Endothelial cell of umbilical vein (primary cell): ENCODE data around the gene FMN2.

Experiments
- EZH2 ChIP-seq: IDR thresholded peaks from 2 replicates; pipeline ENCODE4 v1.6.1; 2012; ENCODE audit warnings: borderline replicate concordance, low read depth, mild to moderate bottlenecking, moderate library complexity, low read length, inconsistent platforms; ENCODE audit not compliant: severe bottlenecking
- FOS ChIP-seq: IDR thresholded peaks from 2 replicates; pipeline ENCODE4 v1.6.1; 2011; ENCODE audit warnings: mild to moderate bottlenecking, low read length, moderate library complexity, borderline replicate concordance; ENCODE audit not compliant: insufficient read depth
- GATA2 ChIP-seq: IDR thresholded peaks from 2 replicates; pipeline ENCODE4 v1.7.0; 2011; ENCODE audit warnings: low read depth, mild to moderate bottlenecking, moderate library complexity, mixed read lengths, low read length; ENCODE audit not compliant: insufficient read length, insufficient read depth
- JUN ChIP-seq: IDR thresholded peaks from 2 replicates; pipeline ENCODE4 v1.6.1; 2011; ENCODE audit warnings: borderline replicate concordance, low read depth; ENCODE audit not compliant: insufficient read length, insufficient read depth
- MYC ChIP-seq: IDR thresholded peaks from one replicate; pipeline ENCODE4 v1.6.1; 2011; ENCODE audit warnings: mild to moderate bottlenecking, low read depth, low read length
- POLR2A ChIP-seq: IDR thresholded peaks from 2 replicates; pipeline ENCODE4 v1.6.1; 2012; ENCODE audit warnings: low read depth, mild to moderate bottlenecking, control low read depth, low read length
- POLR2AphosphoS5 ChIP-seq: IDR thresholded peaks from 2 replicates; pipeline ENCODE4 v1.6.1; 2012; ENCODE audit warnings: low read depth, mild to moderate bottlenecking, control low read depth, low read length, moderate library complexity; ENCODE audit not compliant: insufficient read depth
- TF ChIP-seq, protein P1 (sequence below), 2 donors: IDR thresholded peaks; 1 replicate in 1 of 2; 2 replicates in 1 of 2; pipeline ENCODE4 v1.5.1; 2011; ENCODE audit warnings: low read length in 2 of 2, mild to moderate bottlenecking in 2 of 2, moderate library complexity in 2 of 2, control low read depth in 1 of 2, inconsistent platforms in 1 of 2, low read depth in 1 of 2; ENCODE audit not compliant: insufficient read depth in 1 of 2; ENCODE audit errors: extremely low read depth in 1 of 2
- TF ChIP-seq, protein P2 (sequence below): IDR thresholded peaks from 2 replicates; pipeline ENCODE4 v1.6.1; 2011; ENCODE audit not compliant: insufficient read depth, insufficient read length

DNA sequence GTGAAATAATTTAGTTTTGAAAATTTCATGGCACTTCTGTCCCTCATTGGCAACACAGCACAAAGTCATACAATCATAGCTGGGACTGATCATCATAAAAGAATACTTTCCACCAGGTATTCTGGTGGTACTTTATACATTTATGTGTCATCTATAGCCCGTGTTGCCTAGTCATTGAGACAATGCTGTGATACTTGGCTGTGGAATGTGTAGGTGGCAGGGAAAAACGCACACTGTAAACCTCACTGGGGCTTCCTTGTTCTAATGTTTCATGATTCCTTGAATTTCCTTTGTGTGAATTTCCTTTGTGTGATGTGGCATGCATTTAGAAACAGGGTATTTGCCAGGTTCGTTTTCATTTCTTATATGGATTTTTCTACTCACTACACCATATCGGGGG, 118.3 kb downstream of the FMN2 start:
- TF ChIP-seq, protein P1, sequence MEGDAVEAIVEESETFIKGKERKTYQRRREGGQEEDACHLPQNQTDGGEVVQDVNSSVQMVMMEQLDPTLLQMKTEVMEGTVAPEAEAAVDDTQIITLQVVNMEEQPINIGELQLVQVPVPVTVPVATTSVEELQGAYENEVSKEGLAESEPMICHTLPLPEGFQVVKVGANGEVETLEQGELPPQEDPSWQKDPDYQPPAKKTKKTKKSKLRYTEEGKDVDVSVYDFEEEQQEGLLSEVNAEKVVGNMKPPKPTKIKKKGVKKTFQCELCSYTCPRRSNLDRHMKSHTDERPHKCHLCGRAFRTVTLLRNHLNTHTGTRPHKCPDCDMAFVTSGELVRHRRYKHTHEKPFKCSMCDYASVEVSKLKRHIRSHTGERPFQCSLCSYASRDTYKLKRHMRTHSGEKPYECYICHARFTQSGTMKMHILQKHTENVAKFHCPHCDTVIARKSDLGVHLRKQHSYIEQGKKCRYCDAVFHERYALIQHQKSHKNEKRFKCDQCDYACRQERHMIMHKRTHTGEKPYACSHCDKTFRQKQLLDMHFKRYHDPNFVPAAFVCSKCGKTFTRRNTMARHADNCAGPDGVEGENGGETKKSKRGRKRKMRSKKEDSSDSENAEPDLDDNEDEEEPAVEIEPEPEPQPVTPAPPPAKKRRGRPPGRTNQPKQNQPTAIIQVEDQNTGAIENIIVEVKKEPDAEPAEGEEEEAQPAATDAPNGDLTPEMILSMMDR (IDR thresholded peaks at IDR 0.05; ENCODE audit: extremely low read depth in 1 of 2, insufficient read depth in 1 of 2, low read depth in 1 of 2, low read length in 2 of 2) = no peak
- TF ChIP-seq MYC = no peak
- no peak for TF ChIP-seq POLR2A
- TF ChIP-seq POLR2AphosphoS5 = no peak
- TF ChIP-seq EZH2 = no peak
- TF ChIP-seq, protein P2, sequence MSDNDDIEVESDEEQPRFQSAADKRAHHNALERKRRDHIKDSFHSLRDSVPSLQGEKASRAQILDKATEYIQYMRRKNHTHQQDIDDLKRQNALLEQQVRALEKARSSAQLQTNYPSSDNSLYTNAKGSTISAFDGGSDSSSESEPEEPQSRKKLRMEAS = no peak
- no peak for TF ChIP-seq FOS
- no peak for TF ChIP-seq GATA2
- TF ChIP-seq JUN = no peak
